ENCODE measurements around the gene SCN3A.

SCN3A gene

GRCh38 chr2:165203689-165204559 is at the start of gene SCN3A:
TSS of gene SCN3A (minus strand) at chr2:165204050. CDS start at chr2:165176394, 27,656 bp downstream.
- DNase-seq (ENCODE audit: low read depth in 3 of 3), result peak in 1 of 3 donors; percentile 2

DNA sequence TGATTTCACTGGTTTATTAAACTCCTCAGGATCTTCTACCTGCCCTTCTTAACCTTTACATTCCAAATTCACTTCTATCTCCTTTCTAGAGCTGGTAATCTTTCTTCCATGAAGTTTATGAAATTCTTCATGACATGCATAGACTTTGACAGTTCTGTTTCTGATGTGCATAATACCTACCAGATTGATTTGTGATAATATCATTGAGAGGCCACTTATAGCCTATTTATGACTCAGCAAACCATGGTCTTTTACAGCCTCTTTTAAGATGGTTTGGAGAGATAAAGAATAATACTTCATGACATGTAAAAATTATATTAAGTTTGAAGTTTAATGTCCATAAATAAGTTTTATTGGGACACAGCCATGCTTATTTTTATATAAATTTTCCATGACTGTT is 49.3 kb upstream of the SCN3A start:
- DNase-seq (ENCODE audit: low read depth in 3 of 3), result no peak

DNA sequence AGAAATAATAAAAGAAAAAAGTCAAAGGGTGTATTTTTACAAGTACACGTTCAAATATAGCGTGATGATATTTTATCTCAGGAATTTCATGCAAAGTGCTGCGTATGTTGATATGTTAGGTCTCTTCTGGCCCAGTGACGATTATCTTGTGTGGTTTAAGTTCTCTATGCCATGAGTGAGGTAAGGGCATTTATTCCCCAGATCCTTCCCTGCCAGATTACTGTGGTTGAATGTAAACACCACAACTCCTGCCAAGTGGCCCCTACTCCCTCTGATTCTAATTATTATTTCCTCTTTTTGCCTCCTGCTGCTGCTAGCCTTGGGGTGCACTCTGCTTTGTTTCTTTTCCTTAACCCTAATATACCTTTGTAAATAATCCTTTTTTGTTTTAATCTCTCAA is 47.5 kb upstream of the SCN3A start:
- DNase-seq (ENCODE audit: low read depth in 3 of 3), result no peak

DNA sequence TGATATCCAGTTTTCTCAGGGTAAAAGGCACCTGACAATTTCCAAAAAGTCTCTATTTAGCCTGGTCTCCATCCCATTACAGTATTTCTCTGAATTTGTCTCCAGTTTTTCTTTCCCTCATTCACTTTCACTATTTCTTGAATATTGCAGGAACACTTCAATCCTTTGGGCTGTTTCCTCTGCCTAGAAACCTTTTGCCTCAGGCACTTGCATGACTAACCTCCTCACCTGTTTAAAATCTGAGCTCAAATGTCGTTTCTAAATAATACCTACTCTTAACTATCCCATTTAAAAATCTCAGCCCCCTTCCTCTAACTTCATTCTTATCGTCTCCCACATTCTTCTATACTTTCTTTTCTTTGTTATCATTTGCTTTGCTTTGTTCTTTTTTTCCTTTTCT is 44.4 kb upstream of the SCN3A start:
- no peak for DNase-seq (ENCODE audit: low read depth in 3 of 3)

- no peak for DNase-seq (ENCODE audit: low read depth in 3 of 3)
Observed at GRCh38 chr2:165245081-165245793, 41.4 kb upstream of the SCN3A start.

- no peak for DNase-seq (ENCODE audit: low read depth in 3 of 3)
Observed at GRCh38 chr2:165240916-165241315, 37.1 kb upstream of the SCN3A start.

DNA sequence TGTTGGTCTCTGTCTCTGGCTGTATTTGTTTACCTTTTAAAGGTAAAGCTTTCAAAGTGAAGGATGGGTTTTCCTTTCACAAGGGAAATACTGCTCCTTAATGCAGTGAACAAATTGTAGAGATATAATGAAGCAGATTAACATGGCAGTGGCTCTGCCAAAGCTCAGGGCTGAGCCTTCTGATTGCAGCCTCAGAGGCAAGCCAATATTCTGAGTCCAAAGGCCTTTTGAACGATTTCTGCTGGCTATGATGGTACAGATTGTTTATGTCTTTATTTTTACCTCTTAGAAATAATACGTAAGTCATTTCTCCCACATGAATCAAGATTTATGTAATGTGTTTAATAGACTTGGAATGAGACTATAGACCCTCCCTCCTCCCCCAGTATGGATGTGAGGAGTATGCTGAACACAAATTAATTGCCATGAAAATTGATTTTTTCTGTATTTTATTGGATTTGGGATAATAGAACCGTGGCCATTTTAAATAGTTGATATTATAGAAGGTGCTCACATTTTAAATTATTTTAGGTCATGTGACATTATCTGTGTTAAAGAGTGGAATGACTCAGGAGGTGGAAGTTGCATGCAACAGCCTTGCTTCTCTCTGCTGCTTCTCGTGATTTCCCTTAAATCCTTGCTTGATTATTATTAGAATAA is 36.1 kb upstream of the SCN3A start:
- DNase-seq (ENCODE audit: low read depth in 3 of 3), result no peak

GRCh38 chr2:165239230-165239629 is 35.4 kb upstream of the SCN3A start, which contains the start of gene SCN2A:
TSS of gene SCN2A (plus strand) at chr2:165239414. CDS start at chr2:165295824, 56,410 bp downstream.
- peak in 1 of 3 donors; percentile 3 for DNase-seq (ENCODE audit: low read depth in 3 of 3)

DNA sequence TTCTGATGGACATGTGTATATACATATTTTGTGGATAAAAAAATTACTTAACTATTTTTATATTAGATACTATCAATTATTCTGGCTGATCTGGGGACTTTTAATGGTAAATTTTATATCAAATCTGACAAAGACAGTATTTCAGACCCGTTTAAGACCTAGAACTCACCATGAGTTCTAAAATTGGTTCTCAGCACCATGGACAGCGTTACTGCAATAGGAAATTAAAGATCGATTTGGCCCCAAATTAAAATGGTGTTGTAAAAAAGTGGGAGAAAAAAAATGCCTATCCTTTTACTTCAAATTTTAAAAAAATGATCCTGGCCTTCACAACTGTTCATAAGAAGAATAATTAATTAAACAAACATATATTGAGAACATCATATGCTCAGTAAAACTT is 34.4 kb upstream of the SCN3A start:
- DNase-seq (ENCODE audit: low read depth in 3 of 3), result no peak

DNA sequence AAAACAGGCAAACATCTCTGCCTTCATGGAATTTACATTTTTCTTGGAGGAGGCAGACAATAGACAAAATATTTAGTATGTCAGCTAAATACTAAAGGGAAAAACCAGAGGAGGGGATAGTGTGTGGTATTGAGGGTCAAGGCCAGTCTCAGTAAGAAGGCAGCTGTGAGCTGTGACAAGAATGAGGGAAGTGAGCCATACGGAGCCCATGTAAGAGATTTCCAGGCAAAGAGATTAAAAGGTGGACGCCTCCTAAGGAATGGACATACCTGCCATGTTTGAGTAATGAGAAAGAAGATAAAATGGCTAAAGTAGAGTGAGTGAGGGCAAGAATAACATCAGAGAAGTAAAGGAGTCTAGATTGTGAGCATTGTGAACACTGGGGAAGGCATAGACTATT is 33.2 kb upstream of the SCN3A start:
- DNase-seq (ENCODE audit: low read depth in 3 of 3), result no peak

DNA sequence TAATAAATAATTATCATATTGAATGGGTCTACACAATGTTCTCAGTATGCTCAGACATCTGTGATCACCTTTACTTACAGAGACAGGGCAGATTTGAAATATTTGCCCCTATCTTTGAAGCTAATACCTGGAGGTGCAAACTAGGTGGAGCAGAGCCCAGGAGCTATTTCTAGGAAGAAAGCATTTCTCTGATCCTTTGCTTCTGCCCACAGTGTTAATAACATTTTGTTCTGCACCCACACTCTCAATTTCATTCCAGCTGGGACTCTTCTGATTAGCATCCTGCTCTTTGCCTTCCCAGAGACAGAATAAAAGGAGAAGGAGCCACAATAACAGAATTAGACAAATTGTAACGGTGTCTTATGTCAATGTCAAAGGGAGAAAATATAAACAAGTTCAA is 23.7 kb upstream of the SCN3A start:
- DNase-seq (ENCODE audit: low read depth in 3 of 3), result no peak

DNA sequence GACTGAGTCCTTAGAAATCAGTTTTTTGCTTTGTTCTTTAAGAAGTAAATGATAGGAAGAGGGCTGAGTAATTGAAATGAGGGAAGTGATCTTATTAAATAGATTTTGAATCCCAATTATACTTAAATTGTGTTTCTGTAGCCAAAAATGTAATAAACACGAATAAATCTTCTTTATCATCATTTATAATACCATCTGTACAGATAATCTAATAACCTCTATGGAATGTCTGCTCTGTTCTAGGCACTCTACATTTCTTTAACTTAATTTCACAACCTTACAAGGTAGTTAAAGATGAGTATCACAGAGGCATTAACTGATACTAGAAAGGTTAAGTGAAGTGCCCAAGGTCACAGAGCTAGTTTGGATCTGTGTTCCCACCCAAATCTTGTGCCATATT is 21.1 kb upstream of the SCN3A start:
- DNase-seq (ENCODE audit: low read depth in 3 of 3), result no peak

DNA sequence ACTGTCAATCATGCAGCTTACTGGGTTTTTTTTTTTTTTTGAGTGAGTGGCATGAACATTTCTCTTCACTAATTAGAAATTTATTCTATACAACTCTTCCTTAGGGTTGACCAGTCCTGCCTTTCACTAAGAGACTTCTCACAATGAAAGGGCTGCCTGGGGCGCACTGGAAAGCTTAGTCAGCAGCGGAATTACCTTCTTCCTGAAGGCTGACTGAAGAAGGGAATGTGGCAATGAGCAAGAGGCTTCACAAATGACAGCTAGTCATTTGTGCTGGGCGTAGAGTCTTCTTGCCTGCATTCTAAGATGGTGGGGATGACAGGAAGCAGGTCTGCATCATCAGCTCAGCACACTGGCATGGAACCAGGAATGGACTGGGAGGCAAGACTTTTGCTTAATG is 15.6 kb upstream of the SCN3A start:
- DNase-seq (ENCODE audit: low read depth in 3 of 3), result no peak

GRCh38 chr2:165214093-165214492 is 10.2 kb upstream of the SCN3A start:
- DNase-seq (ENCODE audit: low read depth in 3 of 3), result no peak

DNA sequence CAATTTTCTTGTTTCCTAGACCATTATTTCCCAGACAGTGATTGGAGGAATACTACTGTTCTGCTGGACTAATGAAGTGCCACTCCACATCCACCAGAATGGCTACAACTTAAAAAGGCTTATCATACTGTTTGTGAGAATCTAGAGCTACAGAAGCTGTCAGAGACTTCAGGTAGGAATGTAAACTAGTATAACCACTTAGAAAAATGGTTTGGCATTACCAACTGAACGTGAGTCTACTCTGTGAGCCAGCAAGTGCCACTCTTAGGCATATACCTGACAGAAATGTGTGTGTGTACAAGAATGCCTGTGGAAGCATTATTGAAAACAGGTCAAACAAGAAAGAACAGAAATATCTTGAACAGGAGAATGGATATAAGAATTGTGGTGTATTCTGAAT is 4.2 kb upstream of the SCN3A start:
- no peak for DNase-seq (ENCODE audit: low read depth in 3 of 3)

DNA sequence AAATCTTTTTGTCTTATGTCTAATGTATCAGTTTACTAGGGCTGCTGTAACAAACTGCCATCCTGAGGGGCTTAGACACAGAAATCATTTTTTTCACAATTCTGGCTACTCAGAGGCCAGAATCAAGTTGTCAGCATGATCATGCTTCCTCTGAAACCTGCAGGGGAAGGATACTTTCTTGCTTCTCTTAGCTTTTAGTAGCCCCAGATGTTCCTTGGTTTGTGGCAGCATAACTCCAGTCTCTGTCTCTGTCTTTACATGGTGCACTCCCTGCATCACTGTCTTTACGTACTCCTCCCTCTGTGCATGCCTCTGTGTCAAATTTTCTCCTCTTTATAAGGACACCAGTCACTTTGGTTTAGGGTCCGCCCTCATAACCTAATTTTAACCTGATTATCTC is 2.0 kb upstream of the SCN3A start:
- DNase-seq (ENCODE audit: low read depth in 3 of 3), result no peak

- DNase-seq (ENCODE audit: low read depth in 3 of 3), result no peak
Observed at GRCh38 chr2:165202239-165202638, 1.6 kb downstream of the SCN3A start.

GRCh38 chr2:165198181-165198580 is 5.7 kb downstream of the SCN3A start:
- DNase-seq (ENCODE audit: low read depth in 3 of 3), result no peak

- no peak for DNase-seq (ENCODE audit: low read depth in 3 of 3)
Observed at GRCh38 chr2:165197346-165197745, 6.5 kb downstream of the SCN3A start.

DNA sequence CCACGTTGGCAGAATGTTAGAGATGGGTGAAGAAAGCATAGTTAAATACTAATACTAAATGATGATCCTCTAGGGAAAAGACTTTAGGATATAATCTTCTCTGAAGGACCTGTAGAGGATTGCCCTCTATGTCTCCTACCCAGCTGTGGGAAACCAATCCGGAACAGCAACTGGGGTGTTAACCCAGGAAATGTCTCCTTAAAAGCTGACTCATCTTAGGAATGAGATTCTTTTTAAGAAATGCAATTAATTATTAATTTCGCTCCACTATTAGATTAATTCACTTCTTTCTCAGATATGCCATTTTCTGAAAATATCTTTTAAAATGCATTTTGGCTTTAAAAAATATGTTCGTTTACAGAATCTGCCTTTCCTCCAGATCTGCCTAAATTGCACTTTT is 7.4 kb downstream of the SCN3A start:
- DNase-seq (ENCODE audit: low read depth in 3 of 3), result no peak

DNA sequence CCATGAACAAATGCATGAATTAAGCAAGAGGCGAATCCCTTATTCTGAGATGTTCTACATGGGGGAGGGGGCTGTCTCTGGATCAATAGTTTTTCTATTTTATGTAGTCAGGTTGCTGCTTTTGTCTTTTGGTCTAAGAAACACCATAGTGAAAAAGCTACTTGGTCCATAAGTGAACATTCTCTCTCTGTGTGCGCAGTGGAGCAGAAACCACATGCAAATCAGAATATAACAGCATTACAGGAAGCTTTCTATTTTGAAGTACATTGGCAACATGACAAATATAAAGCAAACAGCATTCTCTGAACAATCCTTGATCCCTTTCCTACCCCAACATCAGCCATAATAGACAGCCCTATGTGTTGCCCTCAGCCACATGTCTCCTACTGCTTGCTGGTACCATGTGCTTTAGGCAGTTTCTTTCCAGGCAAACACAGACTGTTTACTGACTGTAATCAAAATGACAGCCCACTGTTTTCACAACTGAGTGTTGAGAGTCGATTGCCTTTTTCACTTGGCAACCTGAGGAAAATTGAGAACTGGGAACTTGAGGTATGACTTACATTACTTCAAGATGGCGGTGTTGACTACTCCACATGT is 10.6 kb downstream of the SCN3A start:
- no peak for DNase-seq (ENCODE audit: low read depth in 3 of 3)

DNA sequence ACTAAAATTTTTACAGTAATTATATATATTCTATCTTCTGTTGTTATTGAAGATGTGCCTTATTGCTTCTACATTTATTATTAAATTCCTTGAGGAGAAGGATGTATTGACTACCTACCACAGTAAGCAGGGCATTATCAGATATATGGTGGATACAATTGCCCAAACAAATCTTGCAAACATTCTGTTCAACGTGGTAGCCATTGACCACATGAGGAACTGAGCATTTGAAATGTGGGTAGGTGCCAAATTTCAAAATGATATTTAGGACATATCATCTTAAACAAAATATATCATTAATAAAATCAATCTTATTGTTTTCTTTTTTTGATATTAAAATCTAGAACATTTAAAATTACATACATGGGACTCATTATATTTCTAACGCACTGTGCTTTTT is 11.1 kb downstream of the SCN3A start:
- DNase-seq (ENCODE audit: low read depth in 3 of 3), result no peak
